K562 (cell line): ENCODE measurements around the gene LDLRAD3. TPM values are rescaled to one million over a fixed set of nuclear protein-coding genes. Genes with fewer than 3 reads are reported as not detected.

ENCODE experiments used
- ASH1L ChIP-seq: fragments of 450-650 bp; IDR thresholded peaks from 2 replicates; pipeline ENCODE4 v1.6.1; 2018; ENCODE audit warnings: borderline replicate concordance, mild to moderate bottlenecking, low read depth; ENCODE audit not compliant: partially characterized antibody
- DACH1 ChIP-seq: fragments of 450-650 bp; IDR thresholded peaks from 2 replicates; pipeline ENCODE4 v1.6.1; 2018; ENCODE audit not compliant: partially characterized antibody
- DMBX1 ChIP-seq: fragments of 250-450 bp; sonication (Bioruptor Pico); IDR thresholded peaks from 2 replicates; pipeline ENCODE4 v1.8.0; 2022; ENCODE audit warnings: inconsistent platforms, mild to moderate bottlenecking, moderate library complexity, borderline replicate concordance
- EP300 ChIP-seq: IDR thresholded peaks from 2 replicates; pipeline ENCODE4 v1.6.1; 2012; ENCODE audit warnings: low read length, improper control_type of control experiment
- ETS2 ChIP-seq: IDR thresholded peaks from 2 replicates; pipeline ENCODE4 v1.6.1; 2016; ENCODE audit warnings: borderline replicate concordance, missing genetic modification characterization, mild to moderate bottlenecking, moderate library complexity, missing compliant biosample characterization; ENCODE audit not compliant: poor library complexity, severe bottlenecking
- GTF2A2 ChIP-seq: IDR thresholded peaks from 2 replicates; pipeline ENCODE4 v1.6.1; 2016; ENCODE audit warnings: mild to moderate bottlenecking, missing genetic modification characterization, missing compliant biosample characterization
- KDM5B ChIP-seq: fragments of 200-600 bp; sonication (generic); IDR thresholded peaks from 2 replicates; pipeline ENCODE4 v1.6.1; 2012; ENCODE audit warnings: low read depth, mild to moderate bottlenecking, moderate library complexity, low read length, control low read depth, inconsistent platforms; ENCODE audit not compliant: insufficient replicate concordance
- PHF8 ChIP-seq: fragments of 200-600 bp; sonication (generic); IDR thresholded peaks from 2 replicates; pipeline ENCODE4 v1.6.1; 2012; ENCODE audit warnings: mixed run types, mild to moderate bottlenecking, inconsistent platforms, low read length, moderate library complexity, borderline replicate concordance
- ZNF436 ChIP-seq: fragments of 250-450, 450-650 bp; sonication (Bioruptor Pico); formaldehyde crosslinking; IDR thresholded peaks from 2 replicates; pipeline ENCODE4 v1.7.0; 2020; ENCODE audit warnings: mild to moderate bottlenecking
- polyA plus RNA-seq, 8 experiments: library from polyadenylated mRNA; depleted of rRNA in 4 of 8; stranded (reverse) in 5 of 8; unstranded in 3 of 8; fragments of >200 nt; fragmentation: Nextera tagmentation in 2 of 8; fragmentation: Illumina TruSeq in 1 of 8; extraction: Ambion mirVana in 2 of 8; extraction: Trizol in 1 of 8; gene quantifications; 2 replicates each; pipeline versions ENCODE4 v1.2.1 to v1.2.3, GENCODE V29; 2011 to 2014; ENCODE audit warnings: inconsistent platforms in 1 of 8, missing spikeins in 1 of 8
- total RNA-seq, 7 experiments: library from RNA; depleted of rRNA in 6 of 7; stranded (reverse); fragments of >200 nt in 6 of 7; fragmentation: Illumina TruSeq in 2 of 7; extraction: Trizol in 2 of 7; gene quantifications; 2 replicates each; pipeline versions ENCODE4 v1.2.1 to v1.2.3, GENCODE V29; 2011 to 2021; ENCODE audit warnings: low replicate concordance in 1 of 7
- TF ChIP-seq, protein P1 (sequence below): fragments of 450-650 bp; IDR thresholded peaks from 2 replicates; pipeline ENCODE4 v1.6.1; 2016; ENCODE audit warnings: low read depth
- TF ChIP-seq, protein P2 (sequence below): fragments of 250-450 bp; sonication (Bioruptor Pico); IDR thresholded peaks from 2 replicates; pipeline ENCODE4 v1.4.0; 2020; ENCODE audit warnings: borderline replicate concordance
- TF ChIP-seq, protein P3 (sequence below): fragments of 450-650 bp; formaldehyde crosslinking; IDR thresholded peaks from 2 replicates; pipeline ENCODE4 v1.4.0; 2022; ENCODE audit warnings: missing genetic modification characterization
- TF ChIP-seq, protein P4 (sequence below): sonication (generic); formaldehyde crosslinking; IDR thresholded peaks from 2 replicates; pipeline ENCODE4 v1.8.1; 2023; ENCODE audit warnings: mild to moderate bottlenecking, missing genetic modification reagents

The LDLRAD3 gene
- total and polyA plus RNA-seq, 9 of the 15 experiments (the other 6 are each of a cell fraction or from before 2014, with no cell fraction given), result 0.73 to 7.2 (median 3.5) TPM

DNA sequence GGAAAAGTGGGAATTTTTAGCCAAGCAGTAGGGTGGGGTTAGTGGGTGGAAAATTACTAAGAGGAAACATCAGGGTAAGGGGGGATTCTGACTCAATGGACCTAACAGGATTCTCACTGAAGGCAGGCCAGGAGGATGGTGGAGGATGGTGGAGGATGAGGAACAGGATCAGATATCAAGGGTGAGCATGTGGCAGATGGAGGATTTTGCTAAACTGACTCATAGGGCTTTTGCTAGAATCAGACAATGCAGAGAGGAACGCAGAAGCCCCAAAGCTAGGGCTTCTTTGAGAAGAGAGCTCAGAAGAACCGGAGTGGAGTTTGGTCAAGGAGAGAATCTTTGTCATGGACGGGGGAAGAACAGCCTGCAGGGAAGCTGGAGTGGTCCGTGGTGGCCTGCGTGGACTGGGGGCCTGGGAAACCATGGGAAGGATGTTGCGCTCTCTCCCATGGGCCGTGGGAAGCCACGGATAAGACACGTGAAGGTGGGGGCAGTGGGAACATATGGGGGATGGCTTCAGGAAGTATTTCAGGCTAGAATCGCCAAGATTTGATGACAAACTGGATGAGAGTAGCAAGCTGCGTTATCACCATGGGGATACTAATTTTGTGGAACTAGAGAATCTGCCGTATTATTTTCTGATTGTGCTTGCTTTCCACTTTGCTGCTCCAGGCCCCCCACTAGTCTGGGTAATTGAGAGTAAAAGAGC is 165.2 kb downstream of the LDLRAD3 start (continued):
- TF ChIP-seq PHF8 (no peak), DMBX1 (no peak), ASH1L (no peak), DACH1 (no peak), ETS2 (no peak), GTF2A2 (tag) (no peak), KDM5B (no peak), ZNF436 (CRISPR knock-in tag) (no peak), EP300 (peak; percentile 5; the same call in 1 of the 2 replicates)
- TF ChIP-seq, protein P1, sequence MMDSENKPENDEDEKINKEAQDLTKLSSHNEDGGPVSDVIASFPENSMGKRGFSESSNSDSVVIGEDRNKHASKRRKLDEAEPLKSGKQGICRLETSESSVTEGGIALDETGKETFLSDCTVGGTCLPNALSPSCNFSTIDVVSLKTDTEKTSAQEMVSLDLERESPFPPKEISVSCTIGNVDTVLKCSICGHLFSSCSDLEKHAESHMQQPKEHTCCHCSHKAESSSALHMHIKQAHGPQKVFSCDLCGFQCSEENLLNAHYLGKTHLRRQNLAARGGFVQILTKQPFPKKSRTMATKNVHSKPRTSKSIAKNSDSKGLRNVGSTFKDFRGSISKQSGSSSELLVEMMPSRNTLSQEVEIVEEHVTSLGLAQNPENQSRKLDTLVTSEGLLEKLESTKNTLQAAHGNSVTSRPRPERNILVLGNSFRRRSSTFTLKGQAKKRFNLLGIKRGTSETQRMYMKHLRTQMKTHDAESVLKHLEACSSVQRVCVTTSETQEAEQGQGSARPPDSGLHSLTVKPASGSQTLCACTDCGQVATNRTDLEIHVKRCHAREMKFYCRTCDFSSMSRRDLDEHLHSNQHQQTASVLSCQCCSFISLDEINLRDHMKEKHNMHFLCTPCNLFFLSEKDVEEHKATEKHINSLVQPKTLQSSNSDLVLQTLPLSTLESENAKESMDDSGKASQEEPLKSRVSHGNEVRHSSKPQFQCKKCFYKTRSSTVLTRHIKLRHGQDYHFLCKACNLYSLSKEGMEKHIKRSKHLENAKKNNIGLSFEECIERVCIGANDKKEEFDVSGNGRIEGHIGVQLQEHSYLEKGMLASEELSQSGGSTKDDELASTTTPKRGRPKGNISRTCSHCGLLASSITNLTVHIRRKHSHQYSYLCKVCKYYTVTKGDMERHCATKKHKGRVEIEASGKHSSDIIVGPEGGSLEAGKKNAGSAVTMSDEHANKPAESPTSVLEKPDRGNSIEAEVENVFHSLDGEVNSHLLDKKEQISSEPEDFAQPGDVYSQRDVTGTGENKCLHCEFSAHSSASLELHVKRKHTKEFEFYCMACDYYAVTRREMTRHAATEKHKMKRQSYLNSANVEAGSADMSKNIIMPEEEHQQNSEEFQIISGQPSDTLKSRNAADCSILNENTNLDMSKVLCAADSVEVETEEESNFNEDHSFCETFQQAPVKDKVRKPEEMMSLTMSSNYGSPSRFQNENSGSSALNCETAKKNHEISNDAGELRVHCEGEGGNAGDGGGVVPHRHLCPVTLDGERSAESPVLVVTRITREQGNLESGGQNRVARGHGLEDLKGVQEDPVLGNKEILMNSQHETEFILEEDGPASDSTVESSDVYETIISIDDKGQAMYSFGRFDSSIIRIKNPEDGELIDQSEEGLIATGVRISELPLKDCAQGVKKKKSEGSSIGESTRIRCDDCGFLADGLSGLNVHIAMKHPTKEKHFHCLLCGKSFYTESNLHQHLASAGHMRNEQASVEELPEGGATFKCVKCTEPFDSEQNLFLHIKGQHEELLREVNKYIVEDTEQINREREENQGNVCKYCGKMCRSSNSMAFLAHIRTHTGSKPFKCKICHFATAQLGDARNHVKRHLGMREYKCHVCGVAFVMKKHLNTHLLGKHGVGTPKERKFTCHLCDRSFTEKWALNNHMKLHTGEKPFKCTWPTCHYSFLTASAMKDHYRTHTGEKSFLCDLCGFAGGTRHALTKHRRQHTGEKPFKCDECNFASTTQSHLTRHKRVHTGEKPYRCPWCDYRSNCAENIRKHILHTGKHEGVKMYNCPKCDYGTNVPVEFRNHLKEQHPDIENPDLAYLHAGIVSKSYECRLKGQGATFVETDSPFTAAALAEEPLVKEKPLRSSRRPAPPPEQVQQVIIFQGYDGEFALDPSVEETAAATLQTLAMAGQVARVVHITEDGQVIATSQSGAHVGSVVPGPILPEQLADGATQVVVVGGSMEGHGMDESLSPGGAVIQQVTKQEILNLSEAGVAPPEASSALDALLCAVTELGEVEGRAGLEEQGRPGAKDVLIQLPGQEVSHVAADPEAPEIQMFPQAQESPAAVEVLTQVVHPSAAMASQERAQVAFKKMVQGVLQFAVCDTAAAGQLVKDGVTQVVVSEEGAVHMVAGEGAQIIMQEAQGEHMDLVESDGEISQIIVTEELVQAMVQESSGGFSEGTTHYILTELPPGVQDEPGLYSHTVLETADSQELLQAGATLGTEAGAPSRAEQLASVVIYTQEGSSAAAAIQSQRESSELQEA, result no peak
- TF ChIP-seq, protein P2, sequence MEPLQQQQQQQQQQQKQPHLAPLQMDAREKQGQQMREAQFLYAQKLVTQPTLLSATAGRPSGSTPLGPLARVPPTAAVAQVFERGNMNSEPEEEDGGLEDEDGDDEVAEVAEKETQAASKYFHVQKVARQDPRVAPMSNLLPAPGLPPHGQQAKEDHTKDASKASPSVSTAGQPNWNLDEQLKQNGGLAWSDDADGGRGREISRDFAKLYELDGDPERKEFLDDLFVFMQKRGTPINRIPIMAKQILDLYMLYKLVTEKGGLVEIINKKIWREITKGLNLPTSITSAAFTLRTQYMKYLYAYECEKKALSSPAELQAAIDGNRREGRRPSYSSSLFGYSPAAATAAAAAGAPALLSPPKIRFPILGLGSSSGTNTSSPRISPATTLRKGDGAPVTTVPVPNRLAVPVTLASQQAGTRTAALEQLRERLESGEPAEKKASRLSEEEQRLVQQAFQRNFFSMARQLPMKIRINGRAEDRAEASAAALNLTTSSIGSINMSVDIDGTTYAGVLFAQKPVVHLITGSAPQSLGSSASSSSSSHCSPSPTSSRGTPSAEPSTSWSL (CRISPR knock-in tag), result no peak
- TF ChIP-seq, protein P3, sequence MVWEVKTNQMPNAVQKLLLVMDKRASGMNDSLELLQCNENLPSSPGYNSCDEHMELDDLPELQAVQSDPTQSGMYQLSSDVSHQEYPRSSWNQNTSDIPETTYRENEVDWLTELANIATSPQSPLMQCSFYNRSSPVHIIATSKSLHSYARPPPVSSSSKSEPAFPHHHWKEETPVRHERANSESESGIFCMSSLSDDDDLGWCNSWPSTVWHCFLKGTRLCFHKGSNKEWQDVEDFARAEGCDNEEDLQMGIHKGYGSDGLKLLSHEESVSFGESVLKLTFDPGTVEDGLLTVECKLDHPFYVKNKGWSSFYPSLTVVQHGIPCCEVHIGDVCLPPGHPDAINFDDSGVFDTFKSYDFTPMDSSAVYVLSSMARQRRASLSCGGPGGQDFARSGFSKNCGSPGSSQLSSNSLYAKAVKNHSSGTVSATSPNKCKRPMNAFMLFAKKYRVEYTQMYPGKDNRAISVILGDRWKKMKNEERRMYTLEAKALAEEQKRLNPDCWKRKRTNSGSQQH, result 0 out of 2 replicates have a peak, but pooled peaks have one; percentile 65
- TF ChIP-seq, protein P4, sequence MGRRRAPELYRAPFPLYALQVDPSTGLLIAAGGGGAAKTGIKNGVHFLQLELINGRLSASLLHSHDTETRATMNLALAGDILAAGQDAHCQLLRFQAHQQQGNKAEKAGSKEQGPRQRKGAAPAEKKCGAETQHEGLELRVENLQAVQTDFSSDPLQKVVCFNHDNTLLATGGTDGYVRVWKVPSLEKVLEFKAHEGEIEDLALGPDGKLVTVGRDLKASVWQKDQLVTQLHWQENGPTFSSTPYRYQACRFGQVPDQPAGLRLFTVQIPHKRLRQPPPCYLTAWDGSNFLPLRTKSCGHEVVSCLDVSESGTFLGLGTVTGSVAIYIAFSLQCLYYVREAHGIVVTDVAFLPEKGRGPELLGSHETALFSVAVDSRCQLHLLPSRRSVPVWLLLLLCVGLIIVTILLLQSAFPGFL (CRISPR knock-in tag), result no peak
